Fibroblast of gingiva (primary cell): ENCODE results near the gene INPP5F.
A peak's percentile ranks its signal among the peaks of the same experiment; 100 is the strongest.
"Not testable (repeated sequence)": the region's sequence is repeated elsewhere in the genome, so short reads cannot be mapped to it uniquely, and the experiment has no call there.

Experiments used
- DNase-seq: peaks from one replicate; pipeline ENCODE4 v3.0.0-alpha.2; 2011; ENCODE audit warnings: low read depth

Gene INPP5F

DNA sequence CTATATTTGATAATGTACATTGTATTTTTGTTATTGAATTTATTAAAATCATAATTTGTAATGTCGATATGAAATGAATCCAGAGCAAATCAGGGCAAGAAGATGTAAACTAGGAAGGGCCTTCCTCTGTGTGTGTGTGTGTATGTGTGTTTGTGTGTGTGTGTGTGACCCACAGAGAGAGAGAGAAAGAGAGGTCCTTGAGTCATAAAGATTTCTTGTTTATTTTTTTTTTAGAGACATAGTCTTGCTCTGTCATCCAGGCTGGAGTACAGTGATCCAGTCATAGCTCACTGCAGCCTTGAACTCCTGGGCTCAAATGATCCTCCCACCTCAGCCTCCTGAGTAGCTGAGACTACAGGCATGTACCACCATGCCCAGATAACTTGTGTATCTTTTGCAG lies 50.7 kb downstream of the INPP5F start:
- DNase-seq, result no peak

DNA sequence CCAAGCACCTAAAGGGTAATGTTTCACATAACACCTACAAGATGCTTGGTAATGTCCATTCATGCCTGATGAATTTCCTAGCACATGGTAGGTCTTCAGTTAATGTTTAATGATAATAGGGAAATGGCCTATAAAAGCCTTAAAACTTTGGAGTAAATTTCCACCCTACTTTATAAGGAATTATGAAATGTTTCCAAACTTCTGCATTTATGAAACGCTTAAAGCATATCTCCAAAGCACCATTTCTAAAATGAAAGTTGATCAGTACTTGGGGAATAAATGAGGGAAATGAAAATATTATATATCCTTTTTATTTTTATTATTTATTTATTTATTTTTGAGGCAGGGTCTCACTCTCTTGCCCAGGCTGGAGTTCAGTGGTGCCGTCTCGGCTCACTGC lies 51.8 kb downstream of the INPP5F start:
- no peak for DNase-seq

DNA sequence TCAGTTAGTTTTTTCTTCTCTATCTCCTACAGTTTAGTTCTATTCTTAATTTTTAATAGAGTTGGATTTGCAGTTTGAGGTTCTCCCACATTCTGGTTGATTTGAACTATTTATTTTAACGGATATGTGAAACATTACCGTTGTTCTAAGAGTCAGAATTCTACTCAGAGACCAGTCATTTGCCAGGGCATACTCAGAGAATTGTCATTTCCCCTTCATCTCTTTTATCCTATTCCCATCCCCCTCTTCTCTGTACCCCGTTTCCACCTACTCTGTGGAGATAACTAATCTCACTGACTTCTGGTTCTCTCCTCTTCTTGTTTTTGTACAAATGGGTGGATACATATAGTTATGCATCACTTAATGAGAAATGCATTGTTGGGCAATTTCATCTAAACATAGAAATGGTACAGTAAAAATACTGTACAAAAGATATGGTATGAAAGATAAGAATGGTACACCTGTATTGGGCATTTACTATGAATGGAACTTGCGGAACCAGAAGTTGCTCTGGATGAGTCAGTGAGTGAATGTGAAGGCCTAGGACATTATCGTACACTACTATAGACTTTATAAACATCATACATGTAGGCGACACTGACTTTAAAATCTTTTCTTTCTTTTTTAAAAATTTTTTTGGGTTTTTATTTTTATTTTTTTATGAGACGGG lies 53.1 kb downstream of the INPP5F start:
- DNase-seq, result no peak

GRCh38 chr10:119780879-119781480 lies 55.1 kb downstream of the INPP5F start:
- no peak for DNase-seq

DNA sequence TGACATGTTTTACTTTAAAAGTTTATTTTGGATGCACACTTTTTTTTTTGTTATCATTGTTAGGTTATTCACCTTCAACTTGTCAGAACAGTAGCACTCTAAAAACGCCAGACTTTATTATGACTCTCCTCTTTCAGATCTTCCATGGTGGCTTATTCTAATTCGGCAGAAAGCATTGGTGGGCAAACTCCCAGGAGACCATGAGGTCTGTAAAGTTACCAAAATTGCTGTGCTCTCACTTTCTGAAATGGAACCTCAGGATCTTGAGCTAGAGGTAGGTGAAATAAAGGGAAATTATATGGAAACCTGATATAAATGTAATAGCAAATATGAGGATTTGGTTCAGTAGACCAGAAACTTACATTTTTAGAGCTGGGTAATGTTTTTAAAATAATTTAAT lies 55.6 kb downstream of the INPP5F start:
- DNase-seq, result no peak

GRCh38 chr10:119782981-119783664 lies 57.3 kb downstream of the INPP5F start:
- DNase-seq, result peak; percentile 7

- DNase-seq, result no peak
Measured at GRCh38 chr10:119783665-119784027, 57.8 kb downstream of the INPP5F start.

GRCh38 chr10:119784340-119785067 lies 58.7 kb downstream of the INPP5F start:
- DNase-seq, result no peak

- no peak for DNase-seq
Measured at GRCh38 chr10:119786117-119786769, 60.4 kb downstream of the INPP5F start.

- DNase-seq, result not testable (repeated sequence)
Measured at GRCh38 chr10:119795101-119795500, 69.3 kb downstream of the INPP5F start.

- DNase-seq, result no peak
Measured at GRCh38 chr10:119796039-119796438, 70.2 kb downstream of the INPP5F start.

- DNase-seq, result no peak
Measured at GRCh38 chr10:119801176-119801575, 75.3 kb downstream of the INPP5F start.

GRCh38 chr10:119801998-119802538 lies 76.2 kb downstream of the INPP5F start:
- DNase-seq, result no peak

DNA sequence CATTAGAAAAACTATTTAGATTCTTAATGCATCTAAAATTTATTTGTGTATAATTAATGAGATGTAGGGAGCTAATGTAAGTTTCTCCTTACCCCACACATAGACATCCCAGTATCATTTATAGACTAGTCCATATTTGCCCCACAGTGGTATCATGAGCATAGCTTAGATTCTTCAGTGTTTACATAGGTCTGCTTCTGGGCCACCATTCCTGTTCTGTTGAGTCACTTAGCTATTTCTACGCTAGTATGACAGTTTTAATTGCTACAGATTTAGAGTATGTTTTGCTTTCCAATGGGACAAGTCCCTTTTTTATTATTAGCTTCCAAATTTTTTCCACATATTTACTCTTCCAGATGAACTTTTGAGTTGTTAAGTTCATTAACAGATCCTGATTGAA lies 77.4 kb downstream of the INPP5F start:
- DNase-seq, result peak; percentile 32

DNA sequence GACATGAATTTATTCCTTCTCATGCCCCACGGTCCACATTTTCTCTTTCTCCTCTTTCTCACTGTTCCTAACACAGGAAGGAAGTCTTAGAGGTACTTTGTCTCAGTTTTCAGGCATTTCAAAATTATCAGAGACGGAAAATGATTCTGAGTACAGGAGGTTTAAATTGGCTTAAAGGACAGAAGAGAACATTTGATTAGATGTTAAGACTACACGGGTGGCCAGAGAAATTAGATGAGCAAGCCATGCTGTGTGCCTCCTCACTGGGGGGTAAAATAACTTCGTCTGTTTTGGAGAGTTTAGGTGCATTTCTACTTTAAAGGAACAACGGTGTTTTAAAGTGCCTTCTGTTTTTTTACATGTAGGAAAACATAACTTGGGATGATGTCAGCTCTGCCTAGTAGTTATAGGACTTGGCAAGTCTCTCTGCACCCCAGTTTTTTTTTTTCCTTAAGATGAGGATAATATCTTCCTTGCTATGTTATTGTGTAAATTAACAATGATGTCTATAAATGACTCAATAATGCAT lies 79.9 kb downstream of the INPP5F start:
- no peak for DNase-seq

- peak; percentile 19 for DNase-seq
Measured at GRCh38 chr10:119806334-119807130, 80.7 kb downstream of the INPP5F start.

- peak; percentile 55 for DNase-seq
Measured at GRCh38 chr10:119807960-119808697, 82.3 kb downstream of the INPP5F start.

GRCh38 chr10:119811122-119811521 lies 85.3 kb downstream of the INPP5F start:
- DNase-seq, result no peak

- no peak for DNase-seq
Measured at GRCh38 chr10:119812684-119813083, 86.8 kb downstream of the INPP5F start.

DNA sequence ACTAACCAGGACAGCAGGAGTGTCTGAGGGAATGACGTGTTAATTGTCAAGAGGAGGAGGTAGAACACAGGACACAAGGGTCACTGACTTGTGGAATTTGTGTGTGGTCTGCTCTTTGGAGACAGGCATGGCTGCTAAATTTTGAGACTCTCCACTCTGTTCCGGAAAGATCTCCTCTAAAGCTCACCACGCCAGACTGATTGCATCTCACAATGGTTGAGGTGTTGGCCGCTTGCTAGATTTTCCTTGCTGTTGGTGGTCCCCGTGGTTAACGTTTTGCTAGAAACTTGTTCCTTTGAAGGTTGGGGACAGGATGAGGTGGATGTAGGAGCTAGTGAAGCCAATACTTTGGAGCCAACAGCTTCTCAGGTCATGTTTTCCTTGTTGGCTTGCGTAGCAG lies 89.8 kb downstream of the INPP5F start:
- no peak for DNase-seq
